Mammary epithelial cell (primary cell): ENCODE results near the gene DOK7.

Experiments
- EZH2 ChIP-seq: IDR thresholded peaks from 2 replicates; pipeline ENCODE4 v1.6.1; 2012; ENCODE audit warnings: low read length, inconsistent platforms, borderline replicate concordance
- TF ChIP-seq, protein P1 (sequence below), 2 donors: IDR thresholded peaks in 1 of 2; conservative IDR thresholded peaks in 1 of 2; 2 replicates each; pipeline ENCODE4 v1.5.1; 2011 to 2012; ENCODE audit warnings: inconsistent platforms in 2 of 2, low read length in 2 of 2, mild to moderate bottlenecking in 2 of 2, control low read depth in 1 of 2, low read depth in 1 of 2; ENCODE audit not compliant: insufficient read depth in 1 of 2; ENCODE audit errors: extremely low read depth in 1 of 2

DNA sequence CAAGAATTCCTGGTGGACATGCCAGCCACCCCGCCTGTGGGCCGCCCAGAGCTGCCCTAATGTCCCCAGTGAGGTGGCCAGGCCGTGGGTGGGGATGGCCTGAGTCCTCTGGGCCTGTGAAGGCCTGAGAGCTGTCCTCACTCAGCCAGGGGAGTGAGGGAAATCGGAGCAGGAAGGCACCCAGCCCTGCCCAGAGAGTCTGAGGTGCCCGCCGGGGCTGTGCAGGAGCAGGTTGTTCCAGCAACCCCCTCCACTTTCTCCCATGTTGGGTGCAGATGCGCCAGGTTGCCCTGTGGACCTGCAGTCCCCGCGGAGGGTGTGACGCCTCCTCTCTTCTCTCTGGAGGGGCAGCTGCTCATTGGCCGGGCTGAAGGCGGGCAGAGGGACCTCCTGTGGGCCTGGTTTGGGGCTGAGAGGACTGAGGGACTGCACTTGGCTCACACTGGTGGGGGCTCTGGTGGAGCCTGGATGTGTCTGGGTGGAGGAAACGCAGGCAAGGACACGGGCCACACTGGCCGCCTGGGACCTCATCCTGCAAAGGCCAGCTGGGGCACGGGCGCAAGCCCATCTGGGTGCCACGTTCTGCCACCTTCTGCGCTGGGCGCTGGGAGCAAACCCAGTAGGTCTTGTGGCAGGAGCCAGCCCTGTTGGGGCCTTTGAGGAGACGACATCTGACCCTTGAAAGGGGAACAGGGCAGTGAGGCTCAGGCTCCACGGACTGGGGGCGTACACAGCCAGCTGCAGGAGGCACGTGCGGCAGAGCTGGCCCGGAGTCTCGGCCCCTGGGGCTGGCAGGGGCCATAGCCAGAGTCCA, 14.0 kb downstream of the DOK7 start:
- TF ChIP-seq, protein P1, sequence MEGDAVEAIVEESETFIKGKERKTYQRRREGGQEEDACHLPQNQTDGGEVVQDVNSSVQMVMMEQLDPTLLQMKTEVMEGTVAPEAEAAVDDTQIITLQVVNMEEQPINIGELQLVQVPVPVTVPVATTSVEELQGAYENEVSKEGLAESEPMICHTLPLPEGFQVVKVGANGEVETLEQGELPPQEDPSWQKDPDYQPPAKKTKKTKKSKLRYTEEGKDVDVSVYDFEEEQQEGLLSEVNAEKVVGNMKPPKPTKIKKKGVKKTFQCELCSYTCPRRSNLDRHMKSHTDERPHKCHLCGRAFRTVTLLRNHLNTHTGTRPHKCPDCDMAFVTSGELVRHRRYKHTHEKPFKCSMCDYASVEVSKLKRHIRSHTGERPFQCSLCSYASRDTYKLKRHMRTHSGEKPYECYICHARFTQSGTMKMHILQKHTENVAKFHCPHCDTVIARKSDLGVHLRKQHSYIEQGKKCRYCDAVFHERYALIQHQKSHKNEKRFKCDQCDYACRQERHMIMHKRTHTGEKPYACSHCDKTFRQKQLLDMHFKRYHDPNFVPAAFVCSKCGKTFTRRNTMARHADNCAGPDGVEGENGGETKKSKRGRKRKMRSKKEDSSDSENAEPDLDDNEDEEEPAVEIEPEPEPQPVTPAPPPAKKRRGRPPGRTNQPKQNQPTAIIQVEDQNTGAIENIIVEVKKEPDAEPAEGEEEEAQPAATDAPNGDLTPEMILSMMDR (conservative IDR thresholded peaks at IDR 0.05 in 1 of 2, IDR thresholded peaks at IDR 0.05 in 1 of 2; ENCODE audit: extremely low read depth in 1 of 2, insufficient read depth in 1 of 2, low read depth in 1 of 2, low read length in 2 of 2): no peak
- TF ChIP-seq EZH2: no peak
